ENCODE data around the gene SRL.
"Not testable (repeated sequence)": the region's sequence is repeated elsewhere in the genome, so short reads cannot be mapped to it uniquely, and the experiment has no call there.

Gene SRL

GRCh38 chr16:4225075-4225474 lies 16.8 kb downstream of the SRL start:
- no peak for DNase-seq

DNA sequence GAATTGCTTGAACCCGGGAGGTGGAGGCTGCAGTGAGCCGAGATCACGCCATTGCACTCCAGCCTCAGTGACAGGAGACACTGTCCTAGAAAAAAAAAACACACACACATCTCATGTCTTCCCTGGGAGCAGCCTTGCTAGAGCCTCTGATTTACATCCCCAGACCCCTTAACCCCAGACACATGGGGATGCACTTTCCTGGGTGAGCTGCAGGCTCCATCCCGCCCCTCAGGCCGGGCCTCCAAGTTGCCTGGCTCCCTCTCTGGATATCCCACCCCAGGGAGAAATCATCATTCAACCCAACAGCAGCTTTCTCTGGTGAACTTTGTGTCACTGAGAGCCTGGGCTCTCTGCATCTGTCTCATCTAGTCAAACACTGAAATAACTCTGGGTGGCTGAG lies 21.5 kb downstream of the SRL start:
- no peak for DNase-seq

GRCh38 chr16:4218202-4218601 lies 23.7 kb downstream of the SRL start:
- peak; percentile 56 to 69 for DNase-seq

GRCh38 chr16:4217204-4218131 lies 24.4 kb downstream of the SRL start:
- DNase-seq = no peak

GRCh38 chr16:4216596-4216995 lies 25.3 kb downstream of the SRL start:
- DNase-seq = no peak

- no peak for DNase-seq
Observed at GRCh38 chr16:4215106-4215505, 26.8 kb downstream of the SRL start.

DNA sequence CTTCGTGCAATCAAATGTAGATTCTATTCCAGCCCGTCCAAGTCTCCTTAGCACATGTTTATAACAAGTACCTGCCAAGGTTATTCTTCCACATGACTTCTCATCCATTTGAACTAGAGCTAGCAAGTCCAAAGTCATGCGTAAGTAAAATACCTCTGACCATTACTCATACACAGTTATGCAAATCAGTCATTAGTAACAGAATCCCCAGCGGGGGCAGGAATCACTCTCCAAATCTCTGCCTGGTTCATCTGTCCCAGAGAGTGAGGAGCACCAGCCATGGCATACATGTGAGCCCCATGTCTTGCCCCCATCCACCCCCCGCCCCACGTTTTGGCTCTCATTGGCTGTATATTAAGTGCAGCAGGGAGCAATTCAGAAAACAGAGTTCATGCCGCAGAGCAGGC lies 27.7 kb downstream of the SRL start:
- no peak for DNase-seq

GRCh38 chr16:4213737-4214136 lies 28.1 kb downstream of the SRL start:
- DNase-seq = no peak

- DNase-seq = no peak
Observed at GRCh38 chr16:4212934-4213296, 29.0 kb downstream of the SRL start.

DNA sequence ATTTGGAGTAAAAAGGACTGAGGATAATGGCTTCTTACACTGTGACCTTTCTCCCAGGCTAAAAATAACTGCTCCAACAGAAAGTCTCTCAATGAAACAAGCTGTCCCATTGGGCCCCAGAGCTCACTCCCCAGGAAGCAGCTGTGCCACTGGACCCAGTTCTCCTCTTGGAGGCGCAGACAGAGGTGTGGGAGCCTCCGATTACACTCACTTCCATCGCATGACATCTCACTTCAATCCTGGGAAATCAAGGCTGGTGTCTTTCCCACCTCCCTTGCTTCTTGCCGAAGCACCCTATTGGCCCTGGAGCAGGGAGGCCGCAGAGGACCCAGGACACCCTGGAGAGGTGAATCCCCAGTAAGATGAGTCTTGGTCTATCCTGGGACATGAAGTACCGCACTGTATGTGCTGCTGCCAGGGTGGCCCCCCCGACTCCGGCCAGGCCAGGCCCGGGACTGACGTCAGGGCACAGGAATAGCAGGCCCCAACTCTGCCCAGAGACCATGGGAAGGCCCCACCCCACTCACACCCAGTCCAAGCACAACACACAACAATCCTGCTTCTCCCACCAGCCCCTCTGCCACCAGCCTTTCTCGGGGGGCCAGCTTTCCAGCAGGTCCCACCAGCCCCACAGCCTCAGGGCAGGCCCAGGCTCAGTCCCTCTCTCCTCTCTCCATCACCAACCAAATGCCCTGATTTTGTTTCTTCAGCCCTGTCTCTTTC lies 29.5 kb downstream of the SRL start:
- no peak for DNase-seq

GRCh38 chr16:4211445-4212210 lies 30.3 kb downstream of the SRL start:
- DNase-seq = not testable (repeated sequence)

DNA sequence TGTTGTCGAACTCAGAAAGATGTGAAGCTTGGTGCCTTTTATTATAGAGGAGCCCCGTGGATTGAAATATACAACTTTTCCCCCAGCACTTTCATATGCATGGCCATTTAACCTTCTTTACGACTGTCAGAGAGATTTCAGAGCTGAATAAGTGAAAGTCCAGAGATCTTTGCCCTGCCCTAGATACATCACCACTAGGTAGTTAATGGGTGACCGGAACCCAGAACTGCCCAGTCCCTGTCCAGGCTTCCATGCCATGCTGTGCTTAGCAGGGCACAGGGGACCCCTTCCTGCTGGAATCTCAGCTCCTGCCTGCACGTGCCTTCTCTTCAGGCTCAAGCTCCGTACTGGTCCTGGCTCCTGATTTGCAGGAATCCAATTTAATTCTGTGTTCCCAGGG lies 32.2 kb downstream of the SRL start:
- DNase-seq = no peak

GRCh38 chr16:4208341-4208751 lies 33.5 kb downstream of the SRL start:
- DNase-seq = no peak

- no peak for DNase-seq
Observed at GRCh38 chr16:4207683-4208340, 34.1 kb downstream of the SRL start.

DNA sequence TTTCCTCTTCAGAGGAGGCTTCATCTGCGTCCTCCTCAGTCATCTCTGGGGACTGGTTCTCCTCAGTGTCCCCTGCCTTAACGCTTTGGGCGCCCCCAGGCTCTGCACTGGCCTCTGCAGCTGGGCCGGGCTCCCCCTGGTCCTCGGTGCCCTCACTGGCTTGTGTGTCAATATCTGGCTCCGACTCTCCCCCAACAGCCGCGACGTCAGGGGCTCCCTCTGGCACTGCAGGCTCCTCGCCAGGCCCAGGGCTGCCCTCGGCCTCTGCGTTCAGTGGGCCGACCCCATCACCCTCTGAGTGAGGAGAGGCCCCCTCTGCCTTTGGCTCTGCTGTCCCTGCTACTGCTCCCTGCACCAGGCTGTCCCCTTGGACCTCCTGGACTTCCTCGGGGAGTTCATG lies 34.7 kb downstream of the SRL start:
- DNase-seq = no peak

DNA sequence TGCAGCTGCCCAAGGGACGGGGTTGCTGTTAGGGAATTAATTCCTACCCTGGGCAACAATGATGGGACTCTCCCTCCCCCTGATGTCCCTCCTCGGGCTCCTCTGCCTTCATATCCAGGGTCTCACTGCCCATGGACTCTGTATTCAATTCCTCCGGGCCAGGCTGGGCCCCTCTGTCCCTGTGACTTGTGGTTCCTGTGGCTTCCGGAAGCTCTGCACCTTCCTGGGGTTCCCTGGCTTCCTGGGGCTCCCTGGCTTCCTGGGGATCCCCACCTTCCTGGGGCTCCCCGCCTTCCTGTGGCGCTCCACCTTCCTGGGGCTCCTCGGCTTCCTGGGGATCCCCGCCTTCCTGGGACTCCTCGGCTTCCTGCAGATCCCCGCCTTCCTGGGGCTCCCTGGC lies 35.2 kb downstream of the SRL start:
- no peak for DNase-seq

- no peak for DNase-seq
Observed at GRCh38 chr16:4205971-4206370, 35.9 kb downstream of the SRL start.

DNA sequence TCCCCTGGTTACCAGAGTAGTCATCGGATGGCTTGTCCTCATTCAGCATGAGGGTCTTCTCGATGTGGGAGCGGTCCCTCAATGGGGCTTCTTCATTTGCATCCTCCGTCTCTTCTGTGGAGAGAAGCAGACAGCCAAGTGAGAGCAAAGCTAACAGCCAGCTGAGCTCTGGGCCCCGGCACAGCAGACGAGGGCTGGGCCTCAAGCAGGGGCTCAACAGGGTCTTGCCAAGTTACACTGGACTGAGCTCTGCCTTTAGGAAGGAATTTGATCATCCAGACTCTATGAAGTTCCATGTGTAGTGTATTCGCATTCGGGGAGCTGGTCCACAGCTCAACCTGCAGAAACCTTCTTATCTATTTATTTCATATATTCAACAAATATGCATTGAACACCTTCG lies 37.4 kb downstream of the SRL start:
- DNase-seq = no peak

GRCh38 chr16:4203748-4204147 lies 38.1 kb downstream of the SRL start:
- no peak for DNase-seq

DNA sequence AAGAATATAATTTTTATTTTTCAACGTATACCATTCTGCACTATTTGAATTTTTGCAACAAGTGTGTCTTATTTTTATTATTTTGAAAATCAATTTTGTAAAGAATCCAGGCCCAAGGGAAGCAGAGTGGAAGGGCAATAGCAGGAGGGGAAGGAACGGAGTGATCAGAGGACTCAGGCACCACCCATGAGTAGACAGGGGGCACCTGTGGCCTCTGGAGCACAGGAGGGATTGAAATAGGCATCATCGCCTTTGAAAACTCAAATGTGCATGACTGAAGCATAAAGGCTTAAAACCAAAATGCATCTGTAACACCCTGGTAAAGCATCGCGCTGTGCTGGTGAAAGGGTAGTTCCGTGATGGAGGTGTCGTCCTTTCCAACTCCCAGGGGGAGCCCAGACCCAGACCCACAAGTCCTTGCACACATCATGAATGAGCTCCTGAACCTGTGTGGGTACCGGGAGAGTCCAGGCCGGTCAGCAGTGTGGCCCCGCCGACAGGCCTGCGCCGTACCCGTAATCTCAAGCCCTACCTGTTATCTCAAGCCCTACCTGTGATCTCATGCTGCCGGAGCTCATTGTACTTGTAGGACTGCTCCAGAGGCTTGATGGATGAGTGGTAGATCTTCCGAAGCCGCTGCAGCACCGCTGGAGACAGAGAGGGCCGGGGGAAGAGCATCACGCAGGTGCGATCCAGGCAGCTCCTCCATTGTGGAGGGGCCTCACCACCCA lies 39.1 kb downstream of the SRL start:
- DNase-seq = no peak

GRCh38 chr16:4200781-4201137 lies 41.1 kb downstream of the SRL start:
- DNase-seq = no peak

Data from NCI-H187 (cell line).